Measurements from ENCODE around the gene ACACA. TPM values are rescaled to one million over a fixed set of nuclear protein-coding genes. Genes with fewer than 3 reads are reported as not detected.
A peak's percentile ranks its signal among the peaks of the same experiment; 100 is the strongest.

The ACACA gene
- total RNA-seq, 1 donor from 2014 or later, result 26.9 TPM

DNA sequence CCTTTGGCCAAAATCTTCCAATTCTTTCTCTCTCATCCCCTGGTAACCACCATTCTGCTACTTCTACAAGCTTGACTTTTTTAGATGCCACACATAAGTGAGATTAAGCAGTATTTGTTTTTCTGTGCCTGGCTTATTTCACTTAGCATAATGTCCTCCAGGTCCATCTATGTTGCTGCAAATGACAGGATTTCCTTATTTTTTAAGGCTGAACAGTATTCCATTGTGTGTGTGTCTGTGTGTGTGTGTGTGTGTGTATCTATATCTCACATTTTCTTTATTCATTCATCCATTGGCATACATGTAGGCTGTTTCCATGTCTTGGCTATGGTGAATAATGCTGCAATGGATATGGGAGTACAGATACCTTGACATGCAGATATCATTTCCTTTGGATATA is 6.1 kb downstream of the ACACA start:
- intact Hi-C loops (cut with DNase I), result no loop called here
- no peak for DNase-seq (ENCODE audit: low spot score)

DNA sequence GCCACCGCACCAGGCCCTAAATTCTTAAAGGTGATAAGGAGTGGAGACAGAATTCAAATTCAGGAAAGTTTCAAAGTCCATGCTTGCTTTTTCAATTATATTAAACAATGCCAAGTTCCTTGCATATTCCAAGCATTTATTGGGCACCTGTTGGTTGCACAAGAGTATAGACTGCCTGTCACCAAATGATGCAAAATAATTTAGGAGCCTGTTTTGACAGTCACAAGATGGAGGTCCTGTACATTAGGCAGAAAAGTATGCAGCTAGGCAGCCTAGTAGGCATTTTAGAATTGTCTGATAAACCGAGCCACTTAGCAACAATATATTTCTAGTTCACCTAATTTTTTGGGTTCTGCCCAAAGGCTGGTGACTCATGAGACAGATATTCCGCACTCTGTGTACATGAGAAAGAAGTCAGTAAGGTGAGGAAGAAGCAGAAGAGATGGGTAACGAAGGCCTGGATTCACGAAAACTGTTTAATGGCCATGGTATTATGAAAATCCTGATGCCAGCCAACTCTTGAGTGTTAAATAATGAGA is 7.3 kb downstream of the ACACA start:
- intact Hi-C loops (cut with DNase I), result no loop called here
- DNase-seq (ENCODE audit: low spot score), result no peak

DNA sequence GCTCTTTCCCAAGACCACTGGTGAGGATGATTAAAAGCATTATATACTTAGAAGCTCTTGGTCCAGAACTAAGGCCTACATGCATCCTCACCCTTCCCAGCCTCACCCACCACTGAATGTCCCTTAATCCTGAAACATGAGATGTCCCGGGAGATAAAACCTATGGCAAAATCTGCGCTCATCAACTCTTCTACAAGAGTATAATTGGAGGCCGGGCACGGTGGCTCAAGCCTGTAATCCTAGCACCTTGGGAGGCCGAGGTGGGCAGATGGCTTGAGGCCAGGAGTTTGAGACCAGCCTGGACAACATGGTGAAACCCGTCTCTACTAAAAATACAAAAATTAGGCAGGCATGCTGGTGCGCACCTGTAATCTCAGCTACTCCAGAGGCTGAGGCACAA is 13.3 kb downstream of the ACACA start:
- no peak for DNase-seq (ENCODE audit: low spot score)
- intact Hi-C loops (cut with DNase I), result no loop called here

DNA sequence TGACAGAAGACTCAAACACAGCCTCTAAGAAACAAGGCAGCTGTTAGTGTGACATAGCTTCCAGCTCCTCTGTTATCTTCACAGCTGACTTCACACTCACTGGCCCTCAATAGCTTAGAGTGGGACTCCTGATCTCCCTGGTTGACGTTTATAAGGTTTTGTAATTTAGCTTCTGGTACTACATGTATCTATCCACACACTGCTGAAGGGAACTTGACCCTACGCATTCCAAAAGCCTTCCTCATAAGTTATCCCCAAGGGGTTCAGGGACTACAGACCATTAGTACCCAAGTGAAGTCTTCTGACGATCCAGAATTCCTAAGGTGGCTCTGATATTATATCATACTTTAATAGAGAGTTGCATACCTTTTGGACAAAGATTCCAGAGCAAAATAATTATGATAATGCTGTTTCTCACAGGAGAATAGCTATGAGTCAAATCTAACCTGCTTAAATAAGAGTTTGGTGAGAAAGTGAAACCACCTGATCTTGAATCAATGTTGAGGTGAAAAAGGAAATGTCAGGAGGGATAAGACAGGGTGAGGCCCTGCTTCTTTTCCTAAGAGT is 14.5 kb downstream of the ACACA start:
- intact Hi-C loops (cut with DNase I), result no loop called here
- DNase-seq (ENCODE audit: low spot score), result no peak

DNA sequence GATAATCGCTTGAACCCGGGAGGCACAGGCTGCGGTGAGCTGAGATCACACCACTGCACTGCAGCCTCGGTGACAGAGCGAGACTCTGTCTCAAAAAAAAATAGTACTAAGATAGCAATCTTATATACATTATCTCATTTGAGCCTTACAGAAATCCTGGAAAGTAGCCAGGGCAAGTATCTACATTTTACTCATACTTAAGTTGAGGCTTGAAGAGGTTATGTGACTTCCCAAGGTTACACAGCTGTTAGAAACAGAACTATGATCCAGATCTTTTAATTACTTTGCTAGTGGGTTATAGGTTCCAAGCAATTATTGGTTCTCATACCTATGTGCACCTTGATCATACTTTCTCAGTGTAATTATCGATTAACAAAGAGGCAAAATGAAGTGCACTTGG is 15.5 kb downstream of the ACACA start:
- intact Hi-C loops (cut with DNase I), result no loop called here
- no peak for DNase-seq (ENCODE audit: low spot score)

DNA sequence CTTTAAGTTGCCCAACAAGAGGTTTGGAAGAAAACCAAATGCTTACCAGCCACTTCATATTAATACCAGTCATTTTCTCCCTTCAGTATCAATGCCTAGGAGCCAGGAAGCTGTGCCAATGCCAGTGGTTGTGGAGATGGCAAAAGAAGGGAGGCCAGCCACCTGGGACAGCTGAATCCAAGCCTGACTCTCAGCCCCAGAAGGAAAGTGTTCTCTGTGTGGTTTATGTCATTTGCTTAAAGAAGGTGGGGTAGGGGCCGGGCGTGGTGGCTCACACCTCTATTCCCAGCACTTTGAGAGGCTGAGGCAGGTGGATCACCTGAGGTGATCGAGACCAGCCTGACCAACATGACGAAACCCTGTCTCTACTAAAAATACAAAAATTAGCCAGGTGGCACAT is 17.5 kb downstream of the ACACA start:
- DNase-seq (ENCODE audit: low spot score), result no peak

DNA sequence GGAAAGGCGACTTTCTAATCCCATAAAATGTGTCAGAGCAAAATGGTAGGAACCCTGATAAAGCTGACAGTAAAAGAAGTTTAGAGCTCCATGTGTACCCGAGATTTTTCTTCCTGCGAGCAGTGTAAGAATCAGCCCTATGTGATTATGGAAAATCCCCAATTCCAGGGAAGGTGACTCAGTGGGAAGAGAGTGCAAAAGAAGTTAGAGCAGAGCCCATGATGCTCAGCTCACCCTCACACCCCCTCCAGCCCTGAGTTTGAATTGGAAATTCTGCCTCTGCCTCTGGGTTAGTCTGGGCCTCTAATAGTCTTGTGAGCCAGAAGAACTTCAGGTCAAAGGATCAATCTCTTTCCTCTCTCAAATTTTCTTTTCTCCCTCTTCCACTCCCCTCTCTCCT is 18.4 kb downstream of the ACACA start:
- DNase-seq (ENCODE audit: low spot score), result no peak
- intact Hi-C loops (cut with DNase I), result no loop called here

More for the DNA sequence above, 17.5 kb downstream of the ACACA start:
- intact Hi-C loops (cut with DNase I), result no loop called here

DNA sequence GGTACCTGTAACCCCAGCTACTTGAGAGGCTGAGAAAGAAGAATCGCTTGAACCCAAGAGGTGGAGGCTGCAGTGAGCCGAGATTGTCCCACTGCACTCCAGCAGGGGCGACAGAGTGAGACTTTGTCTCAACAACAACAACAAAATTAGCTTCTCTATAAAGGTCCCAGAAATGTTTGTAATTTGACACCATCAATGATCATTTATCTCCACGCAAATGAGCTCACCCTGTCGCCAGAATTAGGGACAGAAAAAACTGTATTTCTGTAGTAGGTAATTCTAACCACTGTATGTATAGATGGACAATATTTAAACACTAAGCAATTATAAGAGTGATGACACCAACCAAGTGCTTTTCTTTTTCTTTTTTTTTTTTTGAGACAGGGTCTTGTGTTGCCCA is 20.2 kb downstream of the ACACA start:
- intact Hi-C loops (cut with DNase I), result no loop called here
- no peak for DNase-seq (ENCODE audit: low spot score)

DNA sequence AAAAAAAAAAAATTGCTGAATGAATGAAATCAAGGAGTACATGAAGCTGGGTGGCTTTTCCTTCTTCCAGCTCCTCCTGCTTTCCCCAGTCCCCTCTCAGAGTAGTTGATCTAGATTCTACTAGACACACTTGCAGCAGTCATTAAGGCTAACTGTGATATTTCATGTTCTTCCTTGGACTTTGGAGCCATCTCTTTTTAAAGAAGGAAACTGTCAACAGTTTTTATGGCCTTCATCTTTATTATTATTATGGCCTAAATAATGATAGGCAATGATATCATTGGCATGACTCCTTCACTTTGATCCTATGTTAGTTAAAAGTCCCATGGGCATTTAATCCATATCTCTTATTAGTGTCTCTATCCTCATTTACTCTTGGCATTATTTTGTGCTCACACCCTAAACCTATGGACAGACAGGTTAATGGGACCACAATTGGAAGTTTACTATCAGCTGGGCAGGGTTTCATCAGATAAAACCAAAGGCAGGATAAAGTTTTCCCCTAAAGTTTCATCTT is 21.1 kb downstream of the ACACA start:
- intact Hi-C loops (cut with DNase I), result no loop called here
- no peak for DNase-seq (ENCODE audit: low spot score)

DNA sequence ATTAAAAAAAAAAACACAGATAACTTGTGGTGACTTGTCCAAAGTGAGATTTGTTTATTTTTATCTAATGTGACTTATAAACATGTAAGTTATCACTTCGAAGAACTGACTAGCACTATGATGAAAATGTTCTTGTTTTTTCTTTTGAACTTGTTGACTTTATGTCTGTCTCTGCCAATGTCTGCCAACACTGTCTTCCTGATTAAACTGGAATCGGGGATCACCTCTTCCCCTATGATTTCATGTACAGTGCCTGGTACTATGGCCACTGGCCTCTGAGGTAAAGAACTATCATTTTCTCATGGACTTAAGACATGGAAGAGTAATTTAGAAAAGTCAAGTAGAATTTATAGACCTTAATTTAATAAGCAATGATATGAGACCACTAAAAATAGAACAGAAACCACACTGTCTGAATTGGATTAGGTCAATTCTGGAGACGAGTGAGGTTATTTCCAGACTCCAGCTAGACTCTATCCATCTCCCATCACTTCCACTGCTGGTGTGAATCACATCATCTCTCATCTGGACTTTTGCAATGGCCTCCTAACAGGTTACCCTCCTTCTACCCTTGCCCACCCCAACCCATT is 22.0 kb downstream of the ACACA start:
- intact Hi-C loops (cut with DNase I), result no loop called here
- no peak for DNase-seq (ENCODE audit: low spot score)

DNA sequence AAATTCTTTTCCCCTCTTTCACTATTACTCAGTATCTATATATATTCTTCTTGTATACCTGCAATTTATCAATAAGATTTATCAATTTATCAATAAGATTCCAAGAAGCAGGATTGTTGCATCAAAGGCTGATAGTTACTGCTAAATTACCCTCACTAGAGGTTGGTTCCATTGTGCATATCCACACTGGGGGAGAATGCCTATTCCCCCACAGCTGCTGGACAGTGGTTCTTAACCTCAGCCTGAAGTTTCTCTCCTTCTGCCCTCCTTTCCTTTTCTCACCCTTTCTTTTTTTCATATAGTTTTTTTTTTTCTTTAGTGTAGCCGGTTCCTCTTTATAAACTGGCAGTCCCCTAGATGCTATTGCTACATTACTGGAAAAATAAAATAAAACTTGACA is 24.6 kb downstream of the ACACA start:
- DNase-seq (ENCODE audit: low spot score), result no peak
- intact Hi-C loops (cut with DNase I), result no loop called here

DNA sequence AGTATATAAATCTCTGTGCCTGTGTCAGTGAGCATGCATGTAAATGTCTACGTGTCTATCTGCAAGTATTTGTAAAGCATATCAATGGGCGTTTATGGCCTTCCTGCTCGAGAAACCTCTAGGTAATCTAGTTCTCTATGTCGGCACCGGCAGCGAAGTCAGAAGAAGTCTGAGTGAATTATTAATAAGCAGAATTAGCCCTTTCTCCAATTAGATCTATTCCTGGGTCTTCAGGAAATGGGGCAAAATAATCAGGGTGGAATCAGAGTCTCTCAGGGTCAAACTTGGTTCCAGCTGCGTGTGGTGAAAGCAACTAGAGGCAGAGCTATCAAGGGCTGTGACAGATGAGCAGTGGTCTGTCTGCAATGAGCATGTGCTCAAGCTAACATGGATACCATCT is 30.9 kb downstream of the ACACA start, which contains the start of gene C17orf78:
Gene C17orf78 (plus strand): TSS at position 280 of the 400 bp plus-strand sequence. CDS start 108 bp downstream, at position 388.
- DNase-seq (ENCODE audit: low spot score), result no peak
- intact Hi-C loops (cut with DNase I), result no loop called here

DNA sequence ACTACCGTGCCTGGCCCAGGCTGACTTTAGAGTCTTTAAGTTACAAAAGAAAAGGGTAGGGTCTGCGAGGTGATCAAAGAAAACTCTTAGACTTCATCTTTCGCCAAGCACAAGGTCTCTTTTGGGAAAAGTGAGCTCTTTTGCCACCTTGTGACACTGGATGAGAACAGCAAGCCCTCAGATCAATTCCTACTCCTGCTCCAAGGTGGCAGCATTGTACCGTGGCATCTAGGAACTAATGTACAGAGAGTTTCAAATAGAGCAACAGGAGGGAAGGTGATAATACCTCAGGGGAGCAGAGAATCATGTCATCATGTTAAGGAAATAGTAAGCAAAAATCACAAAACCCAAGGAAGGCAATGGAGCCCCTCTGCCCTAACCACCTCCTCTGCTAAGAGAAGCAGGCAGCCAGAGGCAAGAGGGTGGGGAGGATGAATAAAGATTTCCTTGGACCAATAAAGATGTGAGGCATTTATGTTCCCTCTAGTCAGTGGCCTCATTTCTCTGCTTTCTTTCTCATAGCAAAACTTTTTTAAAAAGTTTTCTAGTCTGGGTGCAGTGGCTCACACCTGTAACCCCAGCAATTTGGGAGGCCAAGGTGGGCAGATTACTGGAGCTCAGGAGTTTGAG is 33.0 kb downstream of the ACACA start:
- DNase-seq (ENCODE audit: low spot score), result no peak
- intact Hi-C loops (cut with DNase I), result no loop called here

DNA sequence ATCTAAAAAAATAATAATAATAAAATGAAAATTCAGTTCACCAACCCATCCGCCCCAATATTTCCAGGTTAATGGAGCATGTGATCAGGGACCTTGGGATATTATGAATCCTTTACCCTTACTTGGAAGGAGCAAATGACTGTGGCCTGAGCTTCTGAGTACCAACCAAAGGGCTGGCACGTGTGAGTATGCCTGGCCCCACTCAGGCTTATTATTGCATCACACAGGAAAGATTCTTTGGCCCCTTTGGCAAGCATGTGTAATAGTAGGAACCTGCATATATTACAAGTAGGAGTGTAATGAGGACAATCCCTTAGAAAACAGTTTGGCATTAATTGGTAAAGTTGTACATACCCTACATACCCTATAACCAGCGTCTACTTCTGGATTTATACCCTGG is 38.1 kb downstream of the ACACA start:
- no peak for DNase-seq (ENCODE audit: low spot score)
- intact Hi-C loops (cut with DNase I), result no loop called here

DNA sequence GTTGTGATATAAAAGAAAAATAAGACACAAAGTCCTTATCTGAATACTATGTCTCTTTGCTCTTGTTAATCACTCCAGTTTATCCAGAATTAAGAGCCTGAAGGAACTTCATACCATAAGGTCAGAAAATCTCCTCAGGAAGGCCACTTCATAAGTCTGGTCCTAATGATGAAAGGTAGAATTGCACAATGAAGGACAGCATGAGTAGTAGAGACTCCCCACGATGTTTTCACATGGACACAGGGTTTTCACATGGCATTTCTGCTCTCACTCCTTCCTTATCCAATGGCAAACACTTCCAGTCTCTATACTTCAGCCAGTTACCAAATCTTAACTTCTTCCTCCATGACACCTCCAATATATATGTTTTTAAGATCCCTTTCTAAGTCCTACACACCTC is 41.0 kb downstream of the ACACA start:
- intact Hi-C loops (cut with DNase I), result no loop called here
- DNase-seq (ENCODE audit: low spot score), result no peak

DNA sequence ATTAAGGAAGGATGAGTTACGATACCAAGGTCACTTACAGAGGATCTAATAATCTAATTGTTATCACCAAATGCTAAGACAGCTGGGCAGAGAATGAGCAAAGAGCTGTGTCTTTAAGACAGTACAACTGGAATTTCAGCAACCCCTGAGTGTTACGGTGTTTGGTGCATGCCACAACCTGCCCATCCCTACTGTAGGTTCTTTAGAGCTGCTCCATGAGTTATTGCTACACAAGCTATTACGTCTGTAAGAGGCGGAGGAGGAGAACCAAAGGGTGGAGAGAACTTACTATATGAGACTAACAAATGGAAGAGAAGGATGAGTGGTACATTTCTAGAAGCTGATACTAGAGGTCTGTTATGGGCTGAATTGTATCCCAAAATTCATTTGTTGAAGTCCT is 45.1 kb downstream of the ACACA start:
- intact Hi-C loops (cut with DNase I), result no loop called here
- no peak for DNase-seq (ENCODE audit: low spot score)

DNA sequence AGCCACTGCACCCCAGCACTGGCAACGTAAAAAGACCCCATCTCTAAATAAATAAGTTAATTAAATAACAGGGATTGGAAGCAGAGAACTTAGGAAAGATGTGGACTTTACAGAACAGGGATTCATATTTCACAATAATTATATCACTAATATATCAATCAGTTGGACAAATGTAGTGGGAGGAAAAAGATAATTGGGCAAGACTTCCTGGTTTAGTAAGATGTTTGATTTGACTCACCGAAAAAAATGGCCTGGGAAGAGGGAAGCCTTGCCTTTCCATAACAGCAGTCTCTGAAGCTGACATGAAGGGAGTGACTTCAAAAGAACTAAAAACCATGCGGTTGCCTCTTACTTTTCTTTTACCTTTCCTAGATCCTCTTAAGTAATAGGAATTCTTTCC is 46.0 kb downstream of the ACACA start:
- no peak for DNase-seq (ENCODE audit: low spot score)
- intact Hi-C loops (cut with DNase I), result no loop called here

DNA sequence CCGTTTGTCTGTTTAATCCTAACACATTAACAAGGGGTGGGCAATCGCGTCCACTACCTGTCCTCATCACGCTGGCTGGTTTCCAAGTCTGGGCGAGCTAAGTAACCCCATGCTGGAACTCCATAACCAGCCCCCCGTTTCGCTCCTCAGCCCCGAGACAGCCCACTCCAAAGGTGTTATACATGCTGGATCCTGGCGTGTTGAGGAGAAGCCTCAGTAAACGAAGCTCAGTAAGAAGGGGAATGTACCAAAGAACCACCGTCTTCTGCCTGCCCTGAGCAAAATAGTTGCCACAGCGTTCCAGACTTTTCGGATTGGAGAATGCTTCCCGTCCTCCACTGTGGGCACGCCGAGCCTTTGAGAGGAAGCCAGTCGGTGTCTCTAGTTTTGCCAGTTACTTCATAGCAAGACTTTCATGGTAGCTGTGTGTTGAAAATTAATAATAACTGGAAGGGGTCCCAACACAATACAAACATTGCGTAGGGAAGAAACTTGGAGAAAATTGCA is 46.9 kb downstream of the ACACA start:
- intact Hi-C loops (cut with DNase I), result loop anchor here (5.0 kb wide), 1 partner anchor 48 kb away; the partner anchor contains the start of genes ACACA and TADA2A
- no peak for DNase-seq (ENCODE audit: low spot score)

DNA sequence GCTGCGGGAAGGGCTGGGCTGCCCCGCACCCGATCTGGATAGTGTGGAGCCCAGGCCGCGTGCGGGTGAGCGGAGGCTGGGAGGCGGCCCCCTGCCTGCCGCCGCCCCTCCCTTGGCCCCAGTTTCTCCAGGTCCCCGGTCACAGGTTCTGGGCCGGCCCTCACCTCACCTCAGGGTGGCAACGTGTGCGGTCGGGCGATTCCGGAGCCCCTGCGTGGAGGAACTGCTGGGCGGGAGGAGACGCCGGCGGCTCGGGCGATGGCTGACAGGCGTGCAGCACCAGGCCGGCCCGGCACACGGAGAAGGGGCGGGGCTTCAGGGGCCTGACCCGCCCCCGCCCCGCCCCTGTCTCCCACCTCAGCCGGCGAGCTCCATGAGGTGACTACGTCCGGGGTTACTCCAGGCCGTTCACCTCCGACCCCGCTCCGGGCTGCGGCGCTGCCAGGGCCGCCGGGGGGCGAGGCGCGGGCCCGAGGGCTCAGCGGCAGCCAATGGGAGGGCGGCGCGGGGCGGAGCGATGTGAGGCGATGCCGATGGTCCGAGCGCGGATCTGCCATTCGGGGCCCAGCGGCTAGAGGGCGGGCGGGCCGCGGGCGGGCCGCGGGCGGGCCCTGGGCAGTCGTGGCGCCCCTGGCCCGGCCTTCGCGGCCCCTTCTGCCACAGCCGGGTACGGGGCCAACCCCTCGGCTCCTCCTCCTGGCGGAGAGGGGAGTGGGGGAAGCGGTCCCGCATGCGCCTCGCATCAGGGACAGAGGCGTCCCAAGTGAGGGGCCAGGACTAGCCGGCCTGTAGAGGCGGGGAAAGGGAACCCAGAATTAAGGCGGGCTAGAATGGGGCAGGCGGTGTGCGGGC is 47.6 kb downstream of the ACACA start:
- intact Hi-C loops (cut with DNase I), result loop anchor here (5.0 kb wide), 1 partner anchor 48 kb away; the partner anchor contains the start of genes ACACA and TADA2A
- DNase-seq (ENCODE audit: low spot score), result peak; percentile 96
